MM.1S (cell line): Measurements from ENCODE around the gene LHCGR.

Experiments
- CTCF ChIP-seq: fragments of 300-600 bp; sonication (generic); IDR thresholded peaks from 2 replicates; pipeline ENCODE4 v1.5.1; 2016; ENCODE audit warnings: antibody characterized with exemption, low read length, mixed read lengths
- EZH2 ChIP-seq: fragments of 300-600 bp; sonication (generic); optimal IDR thresholded peaks from 2 replicates; pipeline ENCODE3; 2017; ENCODE audit warnings: low read depth, mild to moderate bottlenecking, antibody characterized with exemption, low read length, mixed read lengths
- EZH2phosphoT487 ChIP-seq: fragments of 300-600 bp; sonication (generic); IDR thresholded peaks from 2 replicates; pipeline ENCODE4 v1.6.1; 2018; ENCODE audit warnings: antibody characterized with exemption, low read length

- TF ChIP-seq CTCF (no peak), EZH2 (no peak), EZH2phosphoT487 (no peak)
Observed at GRCh38 chr2:48727560-48727959, 28.0 kb downstream of the LHCGR start.
